Psoas muscle (tissue), 8 donors: ENCODE measurements around the gene CLDN22. TPM values are rescaled to one million over a fixed set of nuclear protein-coding genes. Genes with fewer than 3 reads are reported as not detected.

Experiments
- ATAC-seq, 4 donors: fragments of 200-7000 bp; cut with Tn5 transposase; one replicate each; pipeline ENCODE4 v1.9.1; 2020; ENCODE audit warnings: moderate library complexity in 3 of 4, mild to moderate bottlenecking in 2 of 4
- DNase-seq, 2 donors: peaks; one replicate each; pipeline ENCODE4 v3.0.0-alpha.2; 2020
- H3K27ac ChIP-seq: fragments of 200-600 bp; one replicate; pipeline ENCODE4 v1.8.0; 2022
- H3K27me3 ChIP-seq, 3 donors: fragments of 200-600 bp in 1 of 3; one replicate each; pipeline versions ENCODE4 v1.6.1 to v1.8.0; 2013 to 2022; ENCODE audit warnings: low read length in 2 of 3, mild to moderate bottlenecking in 2 of 3, moderate library complexity in 1 of 3; ENCODE audit not compliant: insufficient read depth in 3 of 3
- H3K36me3 ChIP-seq, 2 donors: fragments of 200-600 bp in 1 of 2; one replicate each; pipeline versions ENCODE4 v1.6.1 to v1.8.0; 2013 to 2022; ENCODE audit warnings: low read depth in 1 of 2, mild to moderate bottlenecking in 1 of 2, moderate library complexity in 1 of 2; ENCODE audit not compliant: insufficient read depth in 1 of 2
- H3K4me1 ChIP-seq: fragments of 200-600 bp; one replicate; pipeline ENCODE4 v1.8.0; 2022
- H3K4me3 ChIP-seq: fragments of 200-600 bp; one replicate; pipeline ENCODE4 v1.8.0; 2022; ENCODE audit warnings: mild to moderate bottlenecking
- H3K9me3 ChIP-seq: fragments of 200-600 bp; one replicate; pipeline ENCODE4 v1.8.0; 2022
- CTCF ChIP-seq: fragments of 200-600 bp; IDR thresholded peaks from one replicate; pipeline ENCODE4 v1.8.0; 2022; ENCODE audit warnings: antibody characterized with exemption
- WGBS, 3 donors: extraction: QIAGEN DNeasy Blood & Tissue Kit; methylation state at CpG; one replicate each; pipeline versions ENCODE4 v1.1.6 to v1.1.7; 2013; 5-methylcytosine and 5-hydroxymethylcytosine counted together
- intact Hi-C, 2 donors: fragments of 100-400 bp; cut with DNase I; formaldehyde crosslinking; loops; one replicate each; pipeline versions ENCODE4 v1.11.0 to v1.14.2; 2022
- polyA plus RNA-seq, 3 donors: library from polyadenylated mRNA; stranded (reverse); fragments of 200-250 nt; gene quantifications; one replicate each; pipeline ENCODE4 v1.2.3, GENCODE V29; 2013
- total RNA-seq, 4 donors: library from RNA; stranded (reverse); fragmentation: NEBNext Ultra II Directional in 2 of 4; extraction: Animal tissue kit (Norgen Biotek cat#: 25700) in 2 of 4; gene quantifications; one replicate each; pipeline versions ENCODE4 v1.2.1 to v1.2.4, GENCODE V29; 2021 to 2023
- donor health status: healthy with polysubstance abuse.
- donor health status: DM: no; HTN: no; CAD: no; lungs with moderate emphysema.
- donor health status: Bipolar disorder and iron deficiency.
- donor health status: healthy.
- donor health status: DM: yes; HTN: yes; CAD: no.
- donor health status: DM: no; HTN: no; CAD: no.
- donor health status: DM: no; HTN: no; CAD: no.
- donor health status: DM: yes; HTN: yes; CAD: no.

The CLDN22 gene
- total and polyA plus RNA-seq, 7 donors, result not detected

GRCh38 chr4:183345261-183345660 lies 25.2 kb upstream of the CLDN22 start:
- Histone ChIP-seq H3K36me3 (no peaks in the 10 kb centered on the region), H3K27me3 (peaks cover 0 to 8% (median 4%) of the 10 kb centered on the region in 3 donors), H3K4me3 (no peak overlapping the region), H3K27ac (no peak overlapping the region), H3K4me1 (no peaks in the 10 kb centered on the region), H3K9me3 (no peaks in the 10 kb centered on the region)
- no peak for TF ChIP-seq CTCF
- DNase-seq (no peak), ATAC-seq (no peak)
- WGBS, 3 donors, result 67 to 78% (median 72%) methylated on average over 4 of the region's 4 CpGs
- intact Hi-C loops, result no loop called here

- no peak for DNase-seq
Measured at GRCh38 chr4:183344523-183345255, 24.6 kb upstream of the CLDN22 start.

GRCh38 chr4:183343730-183344129 lies 23.7 kb upstream of the CLDN22 start:
- TF ChIP-seq CTCF, result no peak
- DNase-seq (no peak), ATAC-seq (no peak)
- 88 to 90% (median 90%) methylated on average over 7 of the region's 7 CpGs for WGBS, 3 donors
- Histone ChIP-seq H3K4me1 (no peaks in the 10 kb centered on the region), H3K36me3 (no peaks in the 10 kb centered on the region), H3K9me3 (no peaks in the 10 kb centered on the region), H3K4me3 (no peak overlapping the region), H3K27me3 (peaks cover 0 to 8% (median 4%) of the 10 kb centered on the region in 3 donors), H3K27ac (no peak overlapping the region)
- intact Hi-C loops, result no loop called here

More at GRCh38 chr4:183344523-183345255, 24.6 kb upstream of the CLDN22 start:
- H3K36me3 ChIP-seq, result no peaks in the 10 kb centered on the region
- no peak for TF ChIP-seq CTCF
- H3K4me1 ChIP-seq, result no peaks in the 10 kb centered on the region
- H3K27ac ChIP-seq, result no peak overlapping the region
- peaks cover 0 to 8% (median 4%) of the 10 kb centered on the region in 3 donors for H3K27me3 ChIP-seq
- no peak overlapping the region for H3K4me3 ChIP-seq
- intact Hi-C loops, result no loop called here
- no peak for ATAC-seq
- no peaks in the 10 kb centered on the region for H3K9me3 ChIP-seq
- WGBS, 3 donors, result 89 to 92% (median 89%) methylated on average over 15 of the region's 15 CpGs

- Histone ChIP-seq H3K4me3 (no peak overlapping the region), H3K27ac (no peak overlapping the region), H3K9me3 (no peaks in the 10 kb centered on the region), H3K36me3 (no peaks in the 10 kb centered on the region), H3K4me1 (no peaks in the 10 kb centered on the region), H3K27me3 (peaks cover 0 to 8% (median 4%) of the 10 kb centered on the region in 3 donors)
- 23 to 33% (median 27%) methylated on average over 34 to 40 of the region's 40 CpGs for WGBS, 3 donors
- TF ChIP-seq CTCF, result no peak
- DNase-seq, result peak in 1 of 2 donors; percentile 55
- ATAC-seq, result no peak
- intact Hi-C loops, result no loop called here
Measured at GRCh38 chr4:183342541-183343533, 22.8 kb upstream of the CLDN22 start.
